NCI-H345 (cell line): ENCODE results near the gene ATXN1.

ENCODE experiments used
- DNase-seq: peaks from one replicate; lab custom pipeline; 2025; lab: John Stamatoyannopoulos, UW

ATXN1 gene

DNA sequence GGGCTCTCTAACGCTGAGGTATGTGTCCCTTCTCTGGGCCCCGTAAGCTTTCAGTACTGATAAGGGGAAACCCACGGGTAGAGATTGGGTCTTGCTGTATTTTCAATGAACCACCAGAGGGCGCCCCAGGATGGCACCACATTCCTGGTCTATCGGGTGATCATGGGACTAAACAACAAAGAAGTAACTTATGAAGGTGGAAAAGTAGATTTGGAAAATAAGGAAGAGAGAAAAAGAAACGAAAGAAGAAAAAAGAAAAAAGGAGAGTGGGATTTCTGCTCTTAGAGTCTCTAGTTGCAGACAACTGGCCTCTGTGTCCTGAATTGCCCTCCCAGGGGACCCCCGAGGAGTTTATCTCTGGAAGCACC, 429.1 kb downstream of the ATXN1 start:
- peak; percentile 28 for DNase-seq

DNA sequence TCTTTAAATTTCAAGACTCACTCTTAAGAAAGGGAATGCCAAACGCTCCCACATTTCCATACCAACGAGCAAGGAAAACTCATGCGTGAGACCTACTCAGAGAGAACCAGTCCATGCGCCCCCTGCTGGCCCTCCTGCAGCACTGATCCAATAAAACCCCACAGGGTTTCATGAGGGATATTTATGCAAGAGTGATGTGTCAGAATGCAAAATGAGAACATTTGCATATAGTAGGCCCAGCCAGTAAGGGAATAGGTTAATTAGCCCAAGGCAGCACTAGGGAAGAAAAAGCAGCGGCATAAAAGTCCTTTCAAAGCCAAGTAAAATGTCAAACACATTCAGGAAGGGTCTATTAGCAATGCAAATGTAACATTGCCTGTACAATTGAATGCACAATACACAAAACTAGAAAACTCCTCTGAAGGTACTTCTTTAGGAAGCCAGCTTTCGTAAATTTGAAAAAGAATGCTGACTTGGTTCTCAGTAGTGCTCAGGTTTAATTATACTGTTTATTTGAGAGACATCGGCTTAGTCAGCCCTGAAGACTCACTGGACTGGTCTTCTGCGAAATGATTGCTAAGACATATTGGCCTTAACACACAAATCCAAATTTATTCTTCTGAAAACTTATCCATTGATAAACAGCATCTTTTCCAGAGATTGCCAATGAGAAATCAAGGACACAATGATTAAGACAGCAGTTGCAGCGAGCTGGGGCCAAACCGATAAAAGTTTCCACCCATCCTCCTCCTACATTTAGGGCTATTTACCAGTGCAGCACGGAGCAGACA, 429.7 kb downstream of the ATXN1 start:
- DNase-seq: peak; percentile 6

DNA sequence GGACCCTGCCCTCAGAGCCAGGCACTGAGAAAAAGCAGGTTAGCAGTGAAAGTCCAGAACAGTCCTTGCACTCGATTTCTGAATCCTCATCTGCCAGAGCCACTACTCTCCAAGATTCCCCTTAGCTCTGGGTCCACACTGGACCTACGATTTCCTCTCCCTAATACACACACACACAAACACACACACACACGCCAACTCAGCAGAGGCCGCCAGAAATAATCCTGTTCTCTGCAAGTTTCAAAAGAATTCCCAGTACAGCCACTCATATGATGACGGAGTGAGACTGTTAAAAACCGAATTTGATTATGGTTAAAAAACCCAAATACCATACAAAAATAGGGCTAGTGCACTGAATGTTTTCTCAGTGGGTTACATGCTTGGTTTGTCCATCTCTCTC, 432.0 kb downstream of the ATXN1 start:
- no peak for DNase-seq

DNA sequence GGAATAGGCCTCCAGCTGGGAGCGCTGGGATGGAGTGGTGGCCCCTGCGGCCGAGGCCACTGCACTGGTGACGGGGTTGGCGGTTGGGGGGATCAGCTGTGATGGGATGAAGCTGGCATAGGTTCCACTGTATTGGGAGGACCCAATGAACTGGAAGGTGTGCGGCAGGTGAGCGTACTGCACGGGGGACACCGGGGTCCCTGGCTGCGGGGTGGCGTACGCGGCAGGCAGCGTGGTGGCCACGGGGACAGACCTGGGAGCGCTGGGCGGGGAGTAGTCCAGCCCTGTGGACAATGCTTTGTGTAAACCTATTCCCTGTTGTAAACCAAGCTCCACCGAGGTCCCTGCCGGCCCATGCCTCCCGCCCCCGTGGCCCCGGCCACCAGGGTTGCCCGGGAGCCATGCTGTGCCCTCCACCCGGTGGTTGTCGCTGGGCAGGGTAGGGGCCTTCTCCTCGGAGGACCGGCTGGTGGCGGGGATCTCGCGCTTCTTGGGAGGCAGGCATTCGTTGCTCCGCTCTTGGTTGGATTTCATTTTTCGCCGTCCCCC, 433.4 kb downstream of the ATXN1 start:
- DNase-seq: no peak

DNA sequence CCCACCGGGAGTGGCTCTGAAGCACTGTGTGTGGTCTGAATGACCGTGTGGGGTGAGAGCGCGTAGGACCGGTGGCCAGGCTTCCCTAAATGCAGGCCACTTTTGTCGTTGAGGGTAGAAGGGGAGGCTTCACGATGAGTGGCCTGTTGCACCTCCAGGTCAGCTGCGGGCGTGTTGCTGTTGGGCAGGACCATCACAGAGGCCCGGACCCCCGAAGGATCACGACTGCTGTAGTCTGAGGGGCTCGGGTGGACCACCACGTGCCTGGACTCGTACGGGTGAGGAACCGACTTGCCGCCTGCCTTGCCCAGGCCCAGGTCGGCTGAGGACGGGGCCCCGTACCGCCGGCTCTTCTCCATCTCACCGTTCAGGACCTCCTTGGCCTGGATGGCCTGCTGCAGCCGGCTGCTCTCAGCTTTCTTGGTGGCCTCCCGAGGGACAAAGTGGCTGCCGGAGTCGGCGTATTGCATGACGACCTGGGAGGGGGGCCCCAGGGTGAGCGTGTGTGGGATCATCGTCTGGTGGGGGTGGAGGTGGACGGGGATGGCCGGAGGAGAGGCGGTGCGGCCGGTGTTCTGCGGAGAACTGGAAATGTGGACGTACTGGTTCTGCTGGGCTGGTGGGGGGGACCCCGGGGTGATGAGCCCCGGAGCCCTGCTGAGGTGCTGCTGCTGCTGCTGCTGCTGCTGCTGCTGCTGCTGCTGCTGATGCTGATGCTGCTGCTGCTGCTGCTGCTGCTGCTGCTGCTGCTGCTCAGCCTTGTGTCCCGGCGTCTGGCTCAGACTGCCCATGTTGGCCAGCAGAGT, 434.1 kb downstream of the ATXN1 start:
- no peak for DNase-seq

DNA sequence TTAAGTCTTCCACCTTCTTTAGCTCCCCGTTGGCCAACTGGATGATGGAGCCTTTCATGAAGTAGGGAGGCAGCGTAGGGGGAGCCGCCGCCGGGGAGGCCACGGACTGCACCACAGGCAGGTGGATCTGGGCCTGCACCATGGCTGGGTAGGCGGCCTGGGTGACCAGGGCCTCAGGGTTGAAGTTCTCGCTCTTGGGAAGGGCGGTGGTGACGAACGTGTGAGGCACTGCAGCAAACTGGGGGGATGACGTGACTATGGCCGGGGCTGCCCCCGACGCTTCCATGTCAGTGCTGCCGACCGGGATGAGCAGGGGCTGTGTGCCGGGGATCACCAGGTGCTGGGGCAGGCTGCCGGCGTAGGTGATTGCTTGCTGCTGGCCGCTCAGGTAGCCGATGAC, 434.7 kb downstream of the ATXN1 start:
- no peak for DNase-seq

DNA sequence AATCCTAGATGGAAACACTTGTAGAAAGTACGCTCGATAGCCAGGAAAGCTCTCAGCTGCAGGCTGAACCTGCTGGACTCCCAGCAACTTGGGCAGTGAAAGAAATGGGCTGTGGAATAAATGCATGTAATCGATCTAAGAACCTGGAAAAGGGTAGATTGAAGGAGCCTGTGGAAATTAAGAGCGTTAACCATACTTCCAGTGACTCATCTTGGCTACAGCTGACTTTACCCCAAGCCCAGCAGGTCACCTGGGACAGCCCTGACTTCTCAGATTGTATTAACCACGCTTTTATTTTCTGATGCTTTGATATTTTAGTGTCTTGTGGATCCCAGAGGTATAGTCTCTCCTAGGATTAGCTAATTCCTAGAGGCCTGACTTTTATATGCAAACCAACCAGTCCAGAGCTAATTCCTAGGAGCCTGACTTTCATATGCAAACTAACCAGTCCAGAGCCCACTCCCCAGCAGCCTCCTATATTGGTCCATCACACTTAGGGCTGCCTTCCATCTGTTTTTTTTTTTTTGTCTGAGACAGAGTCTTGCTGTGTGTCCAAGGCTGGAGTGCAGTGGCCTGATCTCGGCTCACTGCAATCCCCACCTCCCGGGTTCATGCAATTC, 436.5 kb downstream of the ATXN1 start:
- no peak for DNase-seq

DNA sequence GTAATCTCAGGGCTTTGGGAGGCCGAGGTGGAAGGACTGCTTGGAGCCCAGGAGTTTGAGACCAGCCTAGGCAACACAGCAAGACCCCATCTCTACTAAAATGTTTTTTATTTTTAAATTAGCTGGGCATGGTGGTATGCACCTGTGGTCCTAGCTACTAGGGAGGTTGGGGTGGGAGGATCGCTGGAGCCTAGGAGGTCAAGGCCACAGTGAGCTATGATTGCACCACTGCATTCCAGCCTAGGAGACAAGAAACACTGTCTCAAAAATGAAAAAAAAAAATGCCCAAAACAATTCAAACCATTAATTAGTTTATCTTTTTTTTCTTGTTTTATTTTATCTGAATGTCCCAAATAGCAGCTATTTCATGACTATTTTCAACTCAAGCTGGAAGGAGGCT, 437.1 kb downstream of the ATXN1 start:
- no peak for DNase-seq

DNA sequence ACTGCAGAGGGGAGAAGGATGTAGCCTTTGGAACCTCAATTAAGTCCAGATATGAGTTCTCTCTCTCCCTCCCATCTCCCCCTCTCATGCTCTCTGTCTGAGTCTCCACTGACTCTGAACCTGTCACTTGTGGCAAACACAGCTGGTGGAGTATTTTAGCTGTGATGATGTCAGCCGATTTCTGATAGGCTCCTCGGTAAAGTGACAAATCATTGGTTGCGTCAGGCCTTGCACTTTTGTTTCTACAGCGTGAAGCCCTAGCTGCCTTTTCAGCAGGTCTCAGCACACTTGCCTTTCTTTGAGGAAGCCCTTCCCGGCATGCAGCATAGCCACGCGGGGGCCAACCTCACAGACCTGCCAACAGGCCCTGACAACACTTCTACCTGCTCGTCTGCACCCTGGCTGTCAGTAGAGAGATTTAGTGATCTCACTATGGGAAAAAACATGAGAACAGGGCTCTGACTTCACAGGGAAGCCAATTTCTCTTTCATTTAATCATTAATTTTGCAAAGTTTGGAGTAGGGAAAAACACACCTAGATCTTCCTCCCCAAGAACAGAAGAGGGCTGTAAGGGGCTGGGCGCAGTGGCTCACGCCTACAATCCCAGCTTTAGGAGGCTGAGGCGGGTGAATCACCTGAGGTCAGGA, 438.5 kb downstream of the ATXN1 start:
- DNase-seq: no peak

DNA sequence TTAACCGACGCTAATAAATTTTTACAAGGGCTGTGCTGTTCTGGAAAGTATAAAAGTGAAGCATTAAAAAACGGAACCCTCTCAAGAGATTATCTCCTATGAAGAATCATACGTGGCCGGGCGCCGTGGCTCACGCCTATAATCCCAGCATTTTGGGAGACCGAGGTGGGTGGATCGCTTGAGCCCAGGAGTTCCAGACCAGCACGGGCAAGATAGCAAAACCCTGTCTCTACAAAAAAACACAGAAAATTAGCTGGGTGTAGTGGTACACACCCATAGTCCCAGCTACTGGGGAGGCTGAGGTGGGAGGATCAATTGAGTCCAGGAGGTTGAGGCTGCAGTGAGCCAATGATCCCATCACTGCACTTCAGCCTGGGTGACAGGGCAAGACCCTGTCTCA, 439.4 kb downstream of the ATXN1 start:
- DNase-seq: no peak

DNA sequence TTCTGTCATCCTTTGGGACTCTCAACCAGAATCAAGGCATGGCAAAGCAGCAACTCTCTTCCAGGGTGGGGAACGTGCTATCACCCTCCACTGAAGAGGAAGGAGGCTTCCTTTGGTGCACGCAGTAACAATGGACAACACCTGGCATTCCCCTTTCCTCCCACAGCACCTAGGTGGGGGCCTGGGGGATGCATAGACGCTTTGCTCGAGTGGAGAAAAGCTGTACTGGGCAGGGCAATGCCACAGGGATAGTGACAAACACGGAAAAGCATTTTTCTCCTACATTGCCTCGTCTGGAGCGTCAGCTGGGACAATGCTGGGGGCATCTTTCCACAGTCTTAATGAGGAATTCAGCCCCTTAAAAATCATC, 439.9 kb downstream of the ATXN1 start:
- no peak for DNase-seq

DNA sequence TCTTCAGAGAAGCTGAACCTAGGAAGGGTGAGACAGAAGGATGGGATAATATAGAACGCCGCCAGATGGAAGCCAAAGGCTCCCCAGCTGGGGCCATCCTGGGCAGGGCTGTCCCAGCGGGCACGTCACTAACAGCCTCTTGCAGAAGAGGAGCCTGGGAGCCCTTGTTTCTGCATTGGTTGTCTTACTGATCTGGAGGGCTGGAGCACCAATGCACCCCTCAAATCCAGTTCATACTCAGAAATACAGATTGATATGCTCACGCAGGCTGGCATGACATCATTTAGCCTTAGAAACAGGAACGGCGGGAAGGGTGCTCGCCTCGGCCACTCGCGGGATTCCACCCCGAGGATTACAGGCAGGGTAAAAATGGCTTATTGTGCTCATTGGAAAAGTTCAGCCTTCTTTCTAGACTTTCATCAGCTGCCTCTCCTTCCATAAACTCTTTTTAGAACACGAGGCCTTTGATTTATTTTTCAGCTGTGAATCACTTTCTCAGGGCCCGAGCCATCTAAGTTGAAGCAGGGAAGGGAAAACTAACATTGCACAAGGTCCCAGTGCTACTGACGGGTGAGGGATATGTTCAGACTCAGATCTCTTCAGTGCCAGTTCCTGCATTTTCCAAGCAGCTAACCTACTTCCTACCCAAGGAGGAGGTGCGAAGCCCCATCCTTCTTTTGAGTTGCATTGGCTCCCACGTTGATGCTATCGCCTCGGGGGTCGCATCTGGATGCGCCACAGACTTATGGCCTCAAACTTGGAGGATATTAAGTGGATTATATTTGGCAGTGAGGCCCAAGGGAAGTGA, 440.5 kb downstream of the ATXN1 start:
- no peak for DNase-seq

DNA sequence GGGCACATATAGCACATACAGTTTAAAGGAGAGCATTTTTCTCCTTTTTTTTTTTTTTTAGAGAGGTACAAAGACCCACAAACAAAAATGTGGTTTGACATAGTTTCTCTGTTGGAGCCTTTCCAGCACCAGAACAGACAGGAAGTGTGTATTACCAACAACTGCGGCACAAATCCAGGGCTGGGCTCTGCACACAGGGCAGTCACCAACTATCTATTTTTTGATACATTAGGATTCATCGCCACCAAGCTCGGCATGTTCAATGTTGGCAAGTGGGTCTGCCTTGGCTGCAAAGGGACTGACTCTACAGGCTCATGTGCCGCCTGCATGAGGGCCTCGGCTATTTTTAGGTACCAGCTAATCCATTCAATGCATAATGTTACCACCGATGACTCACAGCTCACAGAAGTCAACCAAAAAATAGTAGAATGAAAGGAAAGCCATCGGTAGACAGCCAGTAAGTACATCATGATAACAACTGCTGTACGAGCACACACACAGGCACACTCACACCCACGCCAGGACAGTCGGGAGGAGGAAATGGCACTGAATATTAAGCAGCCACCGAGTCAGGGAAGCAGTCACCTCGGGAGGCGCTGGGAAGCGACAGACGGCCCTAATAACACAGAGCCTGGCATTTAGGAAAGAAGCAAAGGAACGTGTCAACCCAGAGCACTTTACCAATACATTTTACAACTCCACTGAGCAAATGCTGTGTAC, 441.3 kb downstream of the ATXN1 start:
- no peak for DNase-seq

DNA sequence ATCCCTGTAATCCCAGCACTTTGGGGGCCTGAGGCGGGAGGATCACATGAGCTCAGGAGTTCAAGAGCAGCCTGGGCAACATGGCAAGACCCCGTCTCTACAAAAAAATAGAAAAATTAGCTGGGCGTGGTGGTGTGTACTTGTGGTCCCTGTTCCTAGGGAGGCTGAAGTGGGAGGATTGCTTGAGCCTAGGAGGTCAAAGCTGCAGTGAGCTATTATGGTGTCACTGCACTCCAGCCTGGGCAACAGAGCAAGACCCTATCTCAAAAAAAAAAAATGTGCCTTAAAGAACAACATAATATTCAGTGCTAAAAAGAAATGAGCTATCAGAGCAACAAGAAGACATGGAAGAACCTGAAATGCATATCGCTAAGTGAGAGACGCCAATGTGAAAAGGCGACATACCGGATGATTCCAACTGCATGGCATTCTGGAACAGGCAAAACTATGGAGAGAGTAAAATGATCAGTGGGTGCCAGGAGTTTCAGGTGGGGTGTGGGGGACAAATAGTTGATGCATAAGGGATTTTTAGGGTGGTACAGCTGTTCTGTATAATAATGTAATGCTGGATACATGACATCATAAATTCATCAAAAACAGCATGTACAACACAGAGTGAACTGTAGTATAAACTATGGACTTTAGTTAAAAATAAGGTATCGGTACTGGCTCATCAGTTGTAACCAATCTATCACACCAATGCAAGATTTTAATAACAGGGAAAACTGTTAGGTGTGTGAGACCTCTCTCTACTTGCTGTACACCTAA, 442.1 kb downstream of the ATXN1 start:
- DNase-seq: no peak

DNA sequence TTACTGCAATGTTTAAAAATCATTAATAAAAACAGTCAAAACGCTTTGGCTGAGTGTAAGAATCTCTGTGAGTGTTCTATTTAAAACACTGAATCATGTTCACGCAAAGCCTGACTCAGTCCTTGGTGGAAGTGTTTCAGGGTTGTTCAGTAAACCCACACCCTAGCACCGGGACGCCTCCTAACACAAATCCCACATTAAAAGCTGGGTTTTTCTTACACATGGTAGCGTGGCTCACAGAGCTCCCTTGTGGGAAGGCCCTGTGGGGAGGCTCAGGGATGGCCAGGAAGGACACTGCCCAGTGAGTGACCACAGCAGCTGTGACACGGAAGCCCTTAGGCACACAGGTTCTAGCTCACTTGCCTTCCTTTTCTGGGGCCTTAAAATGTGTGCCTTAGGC, 442.7 kb downstream of the ATXN1 start:
- no peak for DNase-seq

DNA sequence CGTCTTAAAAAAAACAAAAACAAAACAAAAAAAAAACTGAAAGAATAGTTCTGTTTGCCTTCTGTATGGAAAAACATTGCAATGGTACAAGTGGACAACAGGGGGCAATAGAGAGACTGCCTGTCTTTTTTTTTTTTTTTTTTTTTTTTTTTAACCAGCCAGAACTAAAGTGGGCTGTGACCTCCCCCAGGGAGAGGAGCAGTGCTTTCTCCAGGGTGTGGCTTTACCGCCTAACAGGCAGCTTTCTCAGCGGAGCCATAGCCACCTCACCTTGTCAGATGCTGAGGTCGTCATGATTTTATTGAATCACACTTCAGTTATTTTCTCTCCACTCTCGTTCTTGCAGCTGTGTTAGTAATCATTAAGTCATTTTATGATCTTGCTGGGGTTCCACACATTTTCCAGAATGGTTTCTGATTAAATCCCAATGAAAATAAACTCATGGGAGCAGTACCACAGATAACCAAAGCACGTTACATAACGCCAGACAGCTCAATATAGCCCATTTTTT, 444.5 kb downstream of the ATXN1 start:
- DNase-seq: no peak

DNA sequence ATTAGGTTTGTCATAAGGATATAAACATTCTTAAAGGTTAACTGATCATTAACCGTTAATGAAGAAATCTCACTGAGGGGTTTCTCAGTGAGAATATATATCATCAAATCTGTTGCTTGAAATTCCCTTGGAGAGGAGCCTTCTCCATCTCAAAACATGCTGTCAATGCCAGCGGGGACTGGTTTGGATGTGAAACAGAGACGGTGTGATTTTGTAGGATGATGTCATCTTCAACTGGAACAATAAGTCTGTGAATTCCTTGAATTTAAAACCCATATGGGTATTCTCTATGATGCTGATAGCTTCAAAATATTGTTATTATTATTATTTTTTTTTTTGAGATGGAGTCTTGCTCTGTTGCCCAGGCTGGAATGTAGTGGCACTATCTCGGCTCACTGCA, 447.0 kb downstream of the ATXN1 start:
- no peak for DNase-seq

DNA sequence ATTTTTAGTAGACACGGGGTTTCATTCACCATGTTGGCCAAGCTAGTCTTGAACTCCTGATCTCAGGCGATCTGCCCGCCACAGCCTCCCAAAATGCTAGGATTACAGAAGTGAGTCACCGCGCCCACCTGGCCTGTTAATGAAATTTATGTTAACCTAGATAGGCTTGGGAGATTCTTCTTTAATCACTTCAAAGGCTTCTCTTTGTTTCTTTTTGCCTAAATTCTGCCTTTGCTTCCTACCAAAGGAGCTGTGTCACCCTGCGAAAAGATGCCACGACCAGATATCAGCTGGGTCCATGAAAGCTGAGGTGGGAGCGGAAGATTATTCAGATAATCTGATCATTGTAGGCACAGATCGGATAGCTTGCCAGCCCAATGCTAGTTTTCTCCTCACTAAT, 447.5 kb downstream of the ATXN1 start:
- no peak for DNase-seq

DNA sequence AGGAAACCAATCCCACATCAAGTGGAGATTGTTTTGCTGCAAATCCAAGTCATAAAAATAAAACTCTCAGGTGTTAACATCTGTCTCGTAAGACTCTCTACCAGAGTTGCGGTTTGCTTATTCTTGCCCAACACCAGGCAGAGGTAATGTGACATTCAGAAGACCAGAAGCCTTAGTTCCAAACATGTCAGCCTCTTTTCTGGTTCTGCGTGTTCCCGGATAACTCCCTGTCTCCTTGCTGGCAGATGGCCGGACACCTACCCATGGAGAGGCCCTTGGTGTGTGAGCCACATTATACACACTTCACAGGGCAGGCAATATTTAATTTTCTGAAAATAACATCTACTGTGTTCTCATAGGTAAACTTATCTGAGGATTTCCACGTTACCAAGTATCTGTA, 449.5 kb downstream of the ATXN1 start:
- no peak for DNase-seq

DNA sequence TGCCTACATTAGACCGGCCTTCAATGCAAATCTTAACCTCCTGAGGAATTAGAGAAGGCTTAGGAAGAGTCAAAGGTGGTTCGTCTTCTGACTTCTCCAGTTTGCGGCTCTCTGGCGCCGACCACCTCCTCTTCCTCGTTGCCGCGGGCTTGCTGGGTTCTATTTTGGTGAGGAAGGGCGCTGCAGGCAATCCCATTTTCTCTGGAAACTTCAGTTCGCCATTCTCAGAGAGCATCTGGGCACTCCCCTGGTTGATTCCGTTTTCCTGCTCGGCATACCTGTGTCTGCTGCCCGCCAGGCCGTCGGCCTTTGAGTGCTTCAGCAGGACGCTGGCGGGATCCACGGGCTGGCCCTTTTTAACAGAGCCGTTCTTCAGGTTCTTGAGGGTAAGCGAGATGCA, 454.9 kb downstream of the ATXN1 start:
- DNase-seq: no peak
